NCI-H1105 treated with DMSO at 0.1 percent for 48 hours (cell line): ENCODE results near the gene SORCS1.

Experiments
- DNase-seq: peaks from one replicate; lab custom pipeline; 2025; lab: John Stamatoyannopoulos, UW

The SORCS1 gene

DNA sequence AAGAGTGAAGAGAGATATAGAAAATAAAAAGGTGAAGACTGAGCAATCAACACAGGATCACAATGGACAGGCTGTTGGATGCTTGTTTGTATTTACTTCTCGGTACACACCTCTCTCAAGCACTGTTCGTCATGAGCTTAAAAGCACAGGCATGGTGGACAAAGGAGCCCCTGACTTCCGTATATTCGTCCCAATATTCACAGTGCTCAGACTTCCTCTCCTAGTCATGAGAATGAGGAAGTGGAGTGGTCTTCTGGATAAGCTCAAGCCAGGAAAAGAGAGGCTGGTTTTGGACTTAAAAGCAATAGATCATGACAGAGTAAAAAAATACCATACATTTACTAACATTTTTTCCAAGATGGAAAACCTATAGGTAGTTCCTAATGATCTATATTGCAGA lies 172.5 kb downstream of the SORCS1 start:
- no peak for DNase-seq

DNA sequence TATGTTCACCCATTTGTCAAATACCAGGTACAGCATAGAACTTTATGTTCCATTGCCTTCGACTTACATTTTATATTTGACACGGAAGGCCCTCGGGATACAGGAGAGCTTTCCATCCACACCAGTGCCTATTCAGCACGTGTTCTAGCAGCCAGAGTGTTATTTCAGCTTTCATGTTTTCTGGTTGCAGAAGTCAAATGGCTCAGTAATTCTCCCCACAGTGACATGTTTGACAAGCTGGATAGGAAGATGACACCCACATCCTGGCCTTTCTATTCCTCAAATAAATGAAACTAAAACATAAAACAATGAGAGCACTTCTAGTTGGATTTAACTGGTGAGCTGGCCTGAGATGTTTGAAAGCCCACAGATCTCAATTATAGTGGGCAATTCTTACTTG lies 173.4 kb downstream of the SORCS1 start:
- no peak for DNase-seq

DNA sequence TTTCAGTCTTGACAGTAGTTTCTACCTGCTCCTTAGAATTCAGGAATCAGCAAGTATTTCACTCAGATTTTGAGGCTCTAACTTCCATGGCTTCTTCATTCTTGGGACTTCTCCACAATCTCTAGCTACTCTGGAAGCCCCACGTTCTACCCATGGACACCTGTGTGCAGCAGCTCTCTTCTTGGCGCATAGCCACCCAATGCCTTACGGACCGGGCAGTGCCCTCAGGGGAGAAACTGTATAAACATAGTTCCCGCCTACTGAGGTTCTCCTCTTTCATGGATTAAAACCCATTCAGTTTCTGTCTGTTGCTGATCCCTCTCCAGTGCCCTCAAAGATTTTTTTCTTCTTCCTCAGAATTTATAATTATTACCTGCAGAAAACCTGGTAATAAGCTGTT lies 177.1 kb downstream of the SORCS1 start:
- DNase-seq, result no peak

DNA sequence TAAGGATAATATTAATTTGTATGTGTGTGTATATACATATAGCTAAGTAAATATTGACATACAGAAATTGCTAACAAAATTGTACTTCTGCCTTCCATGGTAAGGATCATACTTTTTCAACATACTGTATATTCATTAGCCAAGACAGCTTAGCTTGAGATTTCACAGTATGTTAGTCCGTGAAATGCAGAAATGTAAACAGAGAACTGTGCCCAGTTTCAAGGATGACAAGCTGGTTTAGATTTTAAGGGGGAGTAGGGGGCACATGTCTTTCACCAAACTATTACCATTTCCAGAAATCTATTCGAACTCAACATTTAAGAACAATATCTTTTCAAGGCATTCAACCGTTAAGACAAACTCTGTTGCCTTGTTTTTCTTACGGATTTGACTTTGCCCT lies 182.2 kb downstream of the SORCS1 start:
- DNase-seq, result no peak

DNA sequence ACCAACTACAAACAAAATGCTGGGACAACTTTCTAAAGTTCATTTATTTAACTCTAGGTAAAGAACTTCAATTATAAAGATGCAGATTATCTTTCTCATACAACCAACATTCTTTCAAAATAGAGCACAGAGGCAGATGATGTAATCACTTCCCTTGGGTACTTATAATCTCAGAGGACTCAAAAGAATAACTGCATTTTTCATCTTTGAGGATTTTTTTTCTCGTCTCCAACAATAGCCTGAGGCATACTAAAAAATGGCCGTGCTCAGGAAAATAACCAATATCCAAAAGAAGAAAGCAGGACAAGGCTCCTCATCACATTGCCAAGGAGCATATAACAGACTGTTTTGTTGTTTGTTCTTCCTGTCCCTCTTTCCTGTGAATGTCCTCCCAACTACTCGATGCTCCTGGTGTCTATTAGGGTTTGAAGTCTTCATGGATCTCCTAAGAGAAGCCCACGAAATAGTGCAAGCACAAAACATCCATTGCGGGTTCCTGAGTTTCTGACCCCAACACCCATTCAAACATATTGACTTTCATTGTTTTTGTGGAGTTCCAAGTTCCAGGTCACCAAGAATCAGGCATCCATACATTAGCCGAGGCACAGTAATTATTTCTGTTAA lies 182.9 kb downstream of the SORCS1 start:
- DNase-seq, result no peak

DNA sequence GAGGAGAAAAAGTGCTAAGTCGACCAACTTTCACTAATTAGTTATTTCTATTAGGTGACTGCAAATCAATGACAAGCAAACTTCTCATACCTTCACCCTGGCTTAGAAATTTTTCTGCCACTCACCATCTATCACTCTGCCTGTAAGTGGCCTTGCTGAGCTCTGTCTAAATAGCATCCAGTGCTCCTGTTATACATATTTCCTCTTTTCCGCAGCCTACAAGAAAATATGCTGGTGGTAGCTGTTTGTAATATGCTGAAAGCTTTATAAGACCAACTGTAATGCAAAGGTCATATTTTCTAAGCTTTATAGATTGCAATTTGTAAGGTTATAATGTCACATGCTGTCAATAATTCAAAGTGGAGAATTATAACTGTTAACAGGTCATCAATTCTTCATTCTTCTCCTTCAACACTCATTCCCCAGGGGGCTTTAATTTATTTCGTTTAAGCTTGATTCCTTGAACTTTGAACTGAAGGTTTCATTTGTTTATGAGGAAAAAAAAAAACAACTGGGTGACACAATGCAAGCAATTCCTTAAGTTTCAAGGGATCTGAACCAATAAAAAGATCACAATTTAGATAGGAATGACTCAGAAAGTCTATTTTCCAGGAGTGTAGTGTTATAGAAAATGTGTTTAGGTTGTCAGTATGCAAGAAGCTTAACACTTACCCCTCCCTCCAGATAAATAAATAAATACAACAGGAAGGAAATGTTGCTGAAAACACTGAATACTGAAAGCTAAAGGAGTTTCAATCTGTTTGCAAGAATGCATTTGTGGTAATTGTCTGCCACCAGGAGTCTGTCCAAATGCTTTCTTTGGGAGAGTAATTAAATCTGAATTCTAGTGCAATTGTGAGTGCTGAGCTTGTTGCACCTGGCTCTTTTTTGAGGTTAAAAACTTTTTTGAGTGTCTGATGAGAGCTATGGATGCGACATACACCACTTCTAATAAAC lies 183.7 kb downstream of the SORCS1 start:
- DNase-seq, result no peak

DNA sequence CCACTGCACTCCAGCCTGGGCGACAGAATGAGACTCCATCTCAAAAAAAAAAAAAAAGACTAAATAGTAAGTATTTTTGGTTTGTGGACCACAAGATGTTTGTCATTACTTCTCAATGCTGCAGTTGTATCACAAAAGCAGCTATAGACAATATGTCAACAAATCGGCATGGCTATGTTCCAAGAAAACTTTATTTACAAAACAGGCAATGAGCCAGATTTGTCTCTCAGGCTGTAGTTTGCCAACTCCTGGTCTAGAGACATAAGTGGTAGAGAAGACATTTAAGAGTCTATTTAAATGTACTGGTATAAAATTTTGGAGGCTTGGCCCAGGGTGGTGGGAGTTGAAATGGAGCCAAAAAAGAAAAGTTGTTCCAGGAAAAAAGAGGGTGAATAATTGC lies 185.8 kb downstream of the SORCS1 start:
- DNase-seq, result no peak

DNA sequence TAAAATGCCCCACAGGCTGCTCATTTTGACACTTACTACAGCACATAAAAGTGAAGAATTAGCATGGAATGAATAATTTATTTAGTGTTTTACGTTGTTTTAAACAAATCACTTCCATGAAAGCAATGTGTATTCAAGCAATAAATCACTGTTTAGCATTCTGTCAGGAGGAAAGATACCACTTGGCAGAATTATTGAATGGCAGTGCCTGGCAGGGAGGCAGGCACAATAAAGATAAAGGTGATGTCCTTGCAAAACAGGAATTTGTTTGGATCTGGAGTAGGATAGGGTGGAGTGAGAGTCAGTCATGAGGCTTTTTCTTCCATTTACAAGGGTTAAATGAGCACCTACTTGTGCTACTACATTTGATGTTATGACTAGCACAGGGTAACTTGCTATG lies 190.8 kb downstream of the SORCS1 start:
- no peak for DNase-seq

DNA sequence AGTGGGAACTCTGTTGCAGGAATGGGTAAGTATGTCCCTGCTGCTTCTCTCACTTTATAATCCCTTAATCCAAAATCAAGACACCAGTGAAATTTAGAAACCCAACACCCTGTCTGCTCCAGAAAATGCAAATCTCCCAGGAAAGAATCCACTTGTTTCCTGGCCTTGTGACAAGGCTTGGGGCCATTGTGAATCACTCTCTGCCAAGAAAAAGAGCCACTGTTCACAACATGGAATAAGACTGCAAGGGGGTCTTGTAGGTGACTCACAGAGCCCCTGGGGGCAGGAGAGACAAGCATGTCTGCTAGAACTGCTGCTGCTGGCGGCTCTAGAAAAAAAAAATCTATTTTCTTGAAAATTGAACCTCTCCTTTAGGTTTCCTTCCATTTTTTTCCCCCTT lies 191.2 kb downstream of the SORCS1 start:
- no peak for DNase-seq

DNA sequence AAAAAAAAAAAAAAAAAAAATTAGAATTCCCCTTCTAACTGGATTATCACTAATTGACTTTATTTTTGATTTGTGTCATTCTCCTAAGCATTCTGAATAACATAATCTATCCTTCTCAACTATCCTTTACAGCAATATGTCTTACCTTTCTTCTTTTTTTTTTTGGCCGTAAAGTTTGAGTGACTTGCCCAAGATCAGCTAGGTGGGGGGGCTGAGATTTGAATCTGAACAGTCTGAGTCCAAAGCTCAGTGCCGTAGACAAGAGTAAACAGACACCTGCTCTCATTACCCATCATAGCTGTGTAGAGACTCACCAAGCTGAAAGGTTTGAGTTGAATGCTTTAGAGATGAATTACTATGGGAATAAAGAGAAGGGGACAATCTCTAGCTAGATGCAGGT lies 192.1 kb downstream of the SORCS1 start:
- DNase-seq, result no peak

DNA sequence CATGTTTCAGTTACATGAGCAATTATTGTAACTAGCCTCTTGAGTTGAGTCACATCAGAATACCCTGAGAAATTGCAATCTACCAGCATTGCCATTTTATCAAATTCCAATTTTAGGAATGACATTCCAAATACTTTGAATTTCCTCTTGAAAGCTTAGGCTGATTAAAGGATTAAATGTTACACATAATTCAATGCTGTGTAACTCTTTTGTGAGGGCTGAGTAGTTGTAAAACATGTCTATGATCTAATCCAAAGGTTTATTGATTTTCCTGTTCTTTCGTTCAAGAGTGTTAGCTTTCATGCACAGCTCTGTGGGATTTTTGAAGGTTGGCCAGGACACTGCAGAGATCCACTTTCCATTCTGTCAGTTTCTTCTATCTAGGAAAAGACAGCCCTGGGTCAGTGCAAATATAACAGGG lies 193.1 kb downstream of the SORCS1 start:
- DNase-seq, result no peak

DNA sequence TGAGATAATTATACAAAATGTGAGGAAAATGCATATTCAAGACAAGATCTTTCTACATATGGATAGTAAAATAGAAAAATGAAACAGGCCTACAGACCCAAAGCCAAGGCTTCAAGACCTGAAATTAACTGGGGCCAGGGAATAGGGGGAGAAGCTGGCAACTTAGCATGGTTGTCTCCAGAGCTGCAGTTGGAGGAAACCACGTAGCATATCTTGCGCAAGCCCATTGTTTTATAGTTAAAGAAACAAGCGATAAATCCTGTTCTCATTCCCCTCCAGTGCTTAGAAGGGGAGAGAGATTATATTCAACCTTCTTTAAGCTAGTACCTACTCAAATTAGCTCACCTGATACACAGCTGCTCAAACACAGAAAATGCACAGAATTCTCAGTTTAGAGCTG lies 197.1 kb downstream of the SORCS1 start:
- DNase-seq, result no peak

DNA sequence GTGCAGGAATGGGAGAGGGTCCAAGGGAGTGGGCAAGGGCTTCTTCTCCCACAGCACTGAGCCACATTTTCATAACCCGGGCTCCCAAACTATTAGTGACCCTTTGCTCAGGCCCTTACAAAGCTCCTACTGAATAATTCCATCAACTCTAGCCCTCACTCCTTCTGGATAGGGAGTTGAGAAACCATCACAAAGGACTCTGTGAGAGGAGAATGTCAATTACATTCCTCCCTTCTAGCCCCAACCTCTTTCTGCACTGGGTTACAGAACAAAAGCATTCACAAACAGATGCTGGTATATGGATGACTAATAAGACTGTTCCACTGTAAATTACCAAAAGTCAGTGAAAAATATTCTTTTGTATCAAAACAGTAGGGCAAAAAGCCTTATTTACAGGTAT lies 203.7 kb downstream of the SORCS1 start:
- no peak for DNase-seq

DNA sequence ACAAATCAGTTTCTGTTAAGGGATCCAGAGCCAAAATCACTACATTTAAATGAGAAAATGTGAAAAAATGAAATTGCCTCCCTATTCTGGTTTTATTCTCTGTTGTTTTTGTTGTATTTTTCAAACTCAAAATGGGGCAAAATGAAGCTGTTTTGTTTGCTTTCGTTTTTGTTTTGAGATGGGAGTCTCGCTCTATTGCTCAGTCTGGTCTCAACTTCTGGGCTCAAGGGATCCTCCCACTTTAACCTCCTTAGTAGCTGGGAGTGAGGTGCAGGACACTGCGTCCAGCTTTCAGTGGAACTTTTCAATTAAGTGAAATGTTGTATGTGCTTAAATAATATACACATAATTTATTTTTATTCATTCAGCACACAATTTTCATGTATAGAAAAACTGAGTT lies 205.0 kb downstream of the SORCS1 start:
- DNase-seq, result no peak

DNA sequence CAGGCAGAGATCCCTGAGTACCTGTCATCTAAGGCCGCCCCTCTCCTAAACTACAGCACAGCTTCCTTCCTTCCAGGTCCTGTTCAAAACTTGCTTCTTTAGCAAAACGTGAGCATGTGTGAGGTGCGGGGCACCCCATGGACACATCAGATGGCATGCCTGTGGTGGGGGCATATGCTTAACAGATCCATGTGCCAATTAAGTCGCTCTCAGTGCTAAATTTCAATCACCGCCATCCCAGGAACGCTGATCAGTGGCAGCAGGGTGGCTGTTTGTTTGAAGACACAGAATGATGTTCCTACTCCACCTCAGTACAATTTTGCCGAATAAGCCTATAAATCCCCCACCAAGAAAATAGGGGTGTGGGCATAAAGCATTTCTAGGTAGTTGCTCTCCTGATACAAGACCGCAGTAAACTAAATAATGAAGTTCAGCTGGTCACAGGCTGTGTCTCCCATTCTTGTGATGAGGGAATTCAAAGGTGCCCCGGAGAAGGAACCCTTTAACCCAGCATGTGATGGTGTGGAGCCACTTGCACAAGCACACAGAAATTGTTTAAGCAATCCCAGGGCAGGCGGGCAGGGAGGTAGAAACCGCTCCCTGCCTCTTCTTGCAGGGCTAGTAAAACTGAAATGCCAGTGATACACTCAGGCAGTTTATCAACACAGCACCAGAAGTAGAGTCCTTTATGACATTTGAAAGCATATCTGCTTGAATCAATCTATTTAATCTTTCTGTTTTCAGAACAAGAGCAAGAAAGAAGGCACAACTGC lies 205.7 kb downstream of the SORCS1 start:
- DNase-seq, result no peak

DNA sequence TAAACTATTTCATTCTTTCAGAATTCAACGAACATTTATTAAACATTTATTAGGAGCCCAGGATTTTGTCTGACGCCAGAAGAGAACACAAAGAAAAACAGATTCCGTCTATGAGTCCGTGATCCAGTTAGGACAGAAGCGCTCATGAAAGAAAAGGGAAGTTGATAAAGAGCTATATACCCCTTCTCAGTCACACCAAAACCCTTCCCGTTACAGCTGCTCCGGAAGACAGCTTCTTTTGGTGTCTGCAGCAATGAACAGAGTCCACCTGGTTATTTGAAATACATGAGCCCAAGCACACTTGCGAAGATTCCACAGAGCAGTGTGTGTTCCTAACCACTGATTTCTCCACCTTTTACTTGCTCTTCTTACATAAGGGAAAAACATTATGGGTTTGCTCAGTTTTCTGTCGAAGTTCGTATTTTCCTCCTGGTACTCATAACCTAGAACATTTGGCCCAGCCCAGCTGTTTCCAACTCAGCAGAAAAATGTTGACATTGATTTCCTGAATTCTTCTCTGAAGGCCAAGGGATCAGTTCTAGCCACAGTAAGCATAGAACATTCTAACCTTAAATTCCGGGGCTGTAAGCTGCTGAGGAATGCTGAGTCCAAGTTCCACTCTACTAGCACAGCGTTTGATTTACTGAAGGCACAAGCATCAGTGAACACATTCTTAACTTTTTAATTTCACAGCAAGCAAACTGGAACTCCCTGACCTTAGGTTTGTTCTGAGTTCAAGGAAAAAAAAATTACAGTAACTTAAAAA lies 206.5 kb downstream of the SORCS1 start:
- DNase-seq, result no peak

DNA sequence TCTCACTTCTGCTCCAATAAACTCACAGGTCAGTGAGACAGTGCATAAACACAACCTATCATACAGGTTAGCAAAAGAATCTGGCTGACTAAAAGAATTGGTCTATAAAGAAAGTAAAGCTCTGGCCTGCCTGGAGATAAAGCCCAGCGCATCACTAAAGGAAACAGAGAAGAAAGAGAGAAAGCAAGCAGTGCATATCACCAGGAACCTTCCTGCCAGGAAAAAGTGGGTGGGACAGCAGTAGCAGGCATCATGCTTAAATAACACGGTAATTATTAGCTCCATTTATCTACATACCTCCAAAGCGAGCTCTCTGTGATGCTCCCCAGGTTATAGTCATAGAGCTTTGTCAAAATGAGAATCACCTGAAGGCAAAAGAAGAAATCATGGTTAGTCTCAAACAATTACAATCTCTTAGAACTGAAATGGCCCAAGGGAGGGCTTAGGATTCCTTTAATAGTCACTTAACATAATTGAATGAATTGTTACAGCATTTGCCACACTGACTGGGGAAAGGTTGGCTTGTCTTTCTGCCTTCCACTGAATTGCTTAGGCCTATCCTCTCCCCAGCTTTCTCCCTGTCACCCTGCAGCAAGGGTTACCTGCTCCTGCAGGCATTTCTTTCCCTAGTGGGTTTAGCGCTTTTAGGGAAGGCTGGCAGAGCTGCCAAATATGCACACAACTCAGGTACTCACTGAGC lies 208.1 kb downstream of the SORCS1 start:
- DNase-seq, result no peak

DNA sequence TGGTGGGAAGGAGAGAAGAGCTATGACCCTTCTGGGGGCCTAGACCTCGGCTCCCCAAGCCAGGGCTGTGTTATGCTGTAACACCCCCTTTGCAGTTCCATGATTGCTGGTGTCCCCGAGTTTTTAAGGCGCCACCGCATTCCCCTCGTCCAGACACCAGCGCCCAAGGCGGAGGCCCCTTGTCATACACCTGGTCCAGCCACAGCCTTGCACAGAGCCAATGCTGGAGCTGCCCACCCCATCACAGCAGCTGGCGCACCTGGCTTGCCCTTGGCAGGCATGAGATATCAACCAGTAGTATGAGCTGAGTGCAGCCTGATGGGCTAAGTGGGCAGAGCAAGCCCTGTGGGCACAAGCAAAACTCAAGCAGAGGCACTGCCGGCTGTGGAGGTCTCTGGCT lies 209.4 kb downstream of the SORCS1 start:
- DNase-seq, result no peak

DNA sequence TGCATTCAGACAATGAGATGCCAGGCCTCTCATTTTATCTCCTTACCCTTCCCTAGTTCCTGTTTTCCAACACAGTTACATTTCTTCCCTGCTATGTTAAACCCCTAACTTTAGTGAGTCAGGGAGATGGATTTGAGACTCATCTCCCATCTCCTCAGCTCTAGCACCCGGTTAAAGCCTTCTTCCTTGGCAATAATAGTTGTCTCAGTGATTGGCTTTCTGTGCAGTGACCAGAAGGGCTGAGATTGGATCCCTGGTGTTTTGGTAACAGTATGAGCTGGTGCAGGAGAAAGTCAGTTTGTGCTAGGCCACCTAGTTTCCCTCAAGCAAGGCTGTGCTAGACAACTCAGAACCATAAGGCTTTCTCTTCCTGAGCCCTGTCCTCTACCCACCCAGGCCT lies 212.5 kb downstream of the SORCS1 start:
- no peak for DNase-seq

DNA sequence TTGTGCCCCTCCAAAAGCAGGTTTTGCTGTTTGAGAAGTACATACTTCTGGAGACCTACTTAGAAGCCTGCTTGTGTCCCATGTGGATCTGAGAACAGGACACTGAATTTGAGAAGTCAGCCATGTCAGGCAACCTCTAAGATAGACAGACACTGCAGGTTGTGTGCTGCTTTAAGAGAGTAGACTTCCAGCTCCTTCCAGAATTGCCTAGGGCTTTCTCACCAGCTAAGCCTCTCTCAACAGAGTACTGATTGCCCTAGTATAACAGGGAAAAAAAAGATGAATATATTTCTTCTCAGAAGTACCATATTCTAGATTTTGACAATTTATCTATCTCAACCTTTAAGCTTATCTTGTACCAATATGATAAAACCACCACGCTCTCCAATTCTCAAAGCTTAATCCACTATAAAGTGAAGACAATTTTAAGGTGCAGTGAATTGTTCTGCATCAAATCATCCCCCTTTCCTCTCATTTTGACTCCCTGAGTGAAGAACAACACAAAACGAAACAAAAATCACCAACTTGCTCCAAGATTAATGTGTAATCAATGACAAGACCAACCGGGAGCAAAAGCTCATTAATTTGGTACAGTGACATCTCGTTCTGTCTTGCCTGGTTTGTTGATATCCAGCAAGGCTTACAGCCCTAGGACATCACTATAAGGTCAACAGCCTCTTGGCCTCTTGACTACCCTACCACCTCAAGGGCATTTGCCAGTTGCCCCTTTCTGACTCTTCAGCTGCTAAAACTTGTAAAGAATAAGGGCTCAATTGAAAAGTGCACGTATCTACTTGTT lies 214.6 kb downstream of the SORCS1 start:
- DNase-seq, result no peak

DNA sequence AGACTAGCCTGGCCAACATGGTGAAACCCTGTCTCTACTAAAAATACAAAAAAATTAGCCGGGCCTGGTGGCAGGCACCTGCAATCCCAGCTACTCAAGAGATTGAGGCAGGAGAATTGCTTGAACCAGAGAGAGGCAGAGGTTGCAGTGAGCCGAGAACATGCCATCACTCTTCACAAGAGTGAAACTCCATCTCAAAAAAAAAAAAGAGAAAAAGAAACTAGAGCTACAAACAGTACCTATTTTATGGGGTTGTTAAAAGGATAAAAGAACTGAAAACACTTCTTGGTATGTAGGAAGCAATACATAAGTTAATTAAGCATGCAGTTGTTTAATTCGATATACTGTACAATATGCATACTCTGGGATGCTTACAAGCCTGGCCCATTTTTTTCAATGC lies 216.9 kb downstream of the SORCS1 start:
- no peak for DNase-seq
